GM18505 (cell line): Measurements from ENCODE around the gene EPB41L3.
"Not testable (repeated sequence)": the region's sequence is repeated elsewhere in the genome, so short reads cannot be mapped to it uniquely, and the experiment has no call there.

Experiments used
- ATAC-seq: cut with Tn5 transposase; IDR thresholded peaks from one replicate; pipeline ENCODE4 v1.9.1; 2021; ENCODE audit not compliant: unreplicated experiment
- POLR2A ChIP-seq: IDR thresholded peaks from 4 replicates; pipeline ENCODE4 v1.6.1; 2011; ENCODE audit warnings: borderline replicate concordance; ENCODE audit not compliant: insufficient read depth, insufficient read length; ENCODE audit errors: extremely low read depth

Gene EPB41L3

DNA sequence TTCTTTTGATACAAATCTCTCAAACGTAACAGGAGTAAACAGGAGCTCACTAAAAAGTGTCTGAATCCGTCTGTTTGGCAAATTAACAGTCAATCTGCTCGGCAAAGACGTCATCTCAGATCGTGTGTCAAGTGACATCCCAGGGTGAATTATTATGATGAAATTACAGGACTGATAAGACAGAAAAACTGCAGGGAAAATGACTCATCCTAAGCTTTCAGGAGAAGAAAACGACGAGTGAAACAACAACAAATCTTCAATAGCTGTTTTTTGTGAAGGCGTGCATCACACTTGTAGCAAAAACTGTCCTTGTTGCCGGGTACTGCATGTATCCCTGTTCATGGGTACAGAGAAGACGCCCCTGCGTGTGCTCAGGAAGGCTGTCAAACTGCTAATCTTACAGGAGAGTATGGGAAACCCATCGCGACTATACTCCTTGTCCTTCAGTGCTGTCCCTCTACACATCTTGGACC is 24.9 kb downstream of the EPB41L3 start:
- TF ChIP-seq POLR2A, result no peak

DNA sequence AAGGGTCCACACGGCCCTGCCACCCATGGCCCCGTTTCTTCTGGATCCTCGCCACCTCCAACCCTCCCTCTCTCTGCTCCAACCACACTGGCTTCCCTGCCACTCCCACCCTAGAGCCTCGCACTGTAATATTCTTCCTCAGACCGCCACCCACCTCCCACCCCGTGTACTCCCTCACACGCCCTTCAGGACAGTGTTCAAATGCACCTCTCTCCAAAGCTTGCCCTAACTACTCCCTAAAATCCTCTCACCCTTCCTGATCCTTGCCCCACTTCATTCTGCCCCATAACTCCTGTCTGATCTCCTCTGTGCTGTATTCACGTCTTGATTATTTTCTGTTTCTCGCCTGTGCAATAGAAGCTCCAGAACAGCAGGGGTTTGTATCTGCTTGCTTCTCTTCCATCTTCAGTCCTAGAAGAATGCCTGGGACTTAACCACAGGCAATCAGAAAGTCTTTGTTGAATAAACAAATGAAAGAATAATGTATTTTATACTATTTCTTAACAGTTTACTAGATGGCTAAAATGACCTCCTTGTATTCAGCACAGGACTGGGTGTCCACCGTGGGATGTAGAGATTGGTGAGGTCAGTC is 25.5 kb downstream of the EPB41L3 start:
- ATAC-seq, result no peak
- TF ChIP-seq POLR2A, result no peak

More for the DNA sequence above, 24.9 kb downstream of the EPB41L3 start:
- no peak for ATAC-seq

DNA sequence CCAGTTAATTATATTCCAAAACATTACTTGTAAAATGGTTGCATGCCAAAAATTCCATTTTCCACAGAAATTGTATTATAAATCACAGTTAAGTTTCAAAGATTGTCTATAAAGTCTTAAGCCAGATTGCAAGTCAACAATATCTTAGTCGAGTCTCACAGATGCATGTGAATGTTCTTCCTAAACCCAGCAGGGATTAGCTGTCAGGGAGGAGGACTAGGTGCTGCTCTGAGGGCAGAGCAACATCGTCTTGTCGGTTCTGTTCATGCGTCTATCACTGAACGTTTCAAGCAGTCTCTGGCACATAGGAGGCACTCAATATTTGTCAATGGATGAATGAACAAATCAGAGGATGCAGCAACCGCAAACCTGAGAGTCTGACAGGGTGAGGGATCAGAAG is 27.0 kb downstream of the EPB41L3 start:
- ATAC-seq, result no peak
- no peak for TF ChIP-seq POLR2A

DNA sequence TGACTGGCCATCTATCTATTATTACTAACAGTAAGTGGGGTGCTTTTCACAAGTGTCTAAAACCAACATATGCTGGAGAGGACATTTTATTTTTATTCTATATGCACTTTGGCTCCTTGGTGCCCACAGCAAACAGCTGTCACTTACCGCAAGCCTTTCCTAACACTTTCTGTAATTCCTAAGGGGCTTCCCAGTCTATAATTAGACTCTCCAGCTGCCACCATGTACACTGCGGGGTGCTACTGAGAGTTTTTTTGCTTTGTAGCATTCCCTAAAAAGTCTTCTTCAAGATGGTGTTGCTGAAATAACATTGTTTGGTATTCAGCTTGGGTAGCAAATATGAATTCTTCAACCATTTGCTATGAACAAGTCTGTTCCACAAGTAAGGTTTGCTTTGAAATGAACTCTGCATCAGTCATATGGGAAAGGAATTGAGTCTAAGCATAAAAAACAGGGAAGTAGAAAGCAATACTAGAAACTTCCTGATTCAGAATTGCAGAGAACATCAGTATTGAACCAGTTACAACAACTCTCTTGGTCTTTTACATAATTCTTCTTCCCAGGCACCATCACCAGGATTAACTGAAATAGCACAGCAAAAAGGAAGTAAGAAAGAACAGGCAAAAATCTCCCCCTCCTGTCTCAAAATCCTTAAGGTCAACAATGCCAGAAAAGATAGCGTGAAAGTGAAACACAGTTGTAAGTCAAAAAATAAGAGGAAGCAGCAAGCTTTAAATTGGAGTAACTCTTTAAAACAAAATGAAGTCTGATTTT is 28.6 kb downstream of the EPB41L3 start:
- no peak for TF ChIP-seq POLR2A
- ATAC-seq, result no peak

DNA sequence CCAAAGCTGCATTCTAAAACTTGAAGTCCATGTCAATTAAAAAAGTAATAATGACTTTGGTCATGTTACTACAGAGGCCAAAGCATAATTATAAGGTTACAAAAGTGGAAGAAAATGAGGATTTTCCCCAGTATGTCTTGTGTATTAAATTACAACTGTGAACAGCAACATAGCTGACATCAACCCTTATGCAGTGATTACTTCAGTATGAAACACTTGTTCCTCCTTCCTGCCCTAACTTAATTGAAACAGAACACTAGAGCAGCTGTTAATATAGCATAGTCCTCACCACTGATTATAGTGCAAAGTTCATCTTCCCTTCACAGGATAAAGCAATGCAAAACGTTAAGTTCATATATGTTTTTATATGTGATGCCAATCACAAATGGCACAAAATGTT is 29.9 kb downstream of the EPB41L3 start:
- ATAC-seq, result no peak
- no peak for TF ChIP-seq POLR2A

DNA sequence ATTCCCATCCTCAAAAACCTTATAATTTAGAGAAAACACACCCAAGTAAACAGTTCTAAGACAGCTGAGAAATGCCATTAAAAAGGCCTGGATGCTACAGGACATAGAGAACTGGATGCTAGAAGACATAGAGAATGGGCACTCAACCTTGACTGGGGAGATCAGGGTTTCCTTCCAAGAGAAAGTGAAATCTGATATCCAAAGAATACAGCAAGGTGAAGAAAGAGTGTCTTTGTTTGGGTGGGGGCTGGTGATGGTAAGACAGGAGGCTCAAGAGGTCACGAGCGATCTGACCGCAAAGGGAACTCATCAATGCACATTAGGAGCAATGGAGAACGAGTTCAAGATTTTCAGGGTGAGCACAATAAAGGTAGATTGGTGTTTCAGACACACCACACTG is 31.6 kb downstream of the EPB41L3 start:
- no peak for TF ChIP-seq POLR2A
- no peak for ATAC-seq

DNA sequence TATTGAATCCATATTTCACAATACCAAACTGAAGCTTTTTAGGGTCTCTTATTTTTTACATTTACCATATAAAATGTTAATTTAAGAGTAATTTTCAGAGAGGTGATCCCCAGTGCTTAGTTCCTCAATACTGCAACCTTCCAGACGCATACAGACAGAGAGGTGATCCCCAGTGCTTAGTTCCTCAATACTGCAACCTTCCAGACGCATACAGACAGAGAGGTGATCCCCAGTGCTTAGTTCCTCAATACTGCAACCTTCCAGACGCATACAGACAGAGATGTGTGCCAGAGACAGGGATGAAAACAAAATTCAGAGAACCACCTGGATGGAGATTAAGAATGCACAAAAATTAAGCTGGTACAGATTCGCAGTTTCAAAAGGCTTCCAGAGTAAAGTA is 32.3 kb downstream of the EPB41L3 start:
- ATAC-seq, result not testable (repeated sequence)

DNA sequence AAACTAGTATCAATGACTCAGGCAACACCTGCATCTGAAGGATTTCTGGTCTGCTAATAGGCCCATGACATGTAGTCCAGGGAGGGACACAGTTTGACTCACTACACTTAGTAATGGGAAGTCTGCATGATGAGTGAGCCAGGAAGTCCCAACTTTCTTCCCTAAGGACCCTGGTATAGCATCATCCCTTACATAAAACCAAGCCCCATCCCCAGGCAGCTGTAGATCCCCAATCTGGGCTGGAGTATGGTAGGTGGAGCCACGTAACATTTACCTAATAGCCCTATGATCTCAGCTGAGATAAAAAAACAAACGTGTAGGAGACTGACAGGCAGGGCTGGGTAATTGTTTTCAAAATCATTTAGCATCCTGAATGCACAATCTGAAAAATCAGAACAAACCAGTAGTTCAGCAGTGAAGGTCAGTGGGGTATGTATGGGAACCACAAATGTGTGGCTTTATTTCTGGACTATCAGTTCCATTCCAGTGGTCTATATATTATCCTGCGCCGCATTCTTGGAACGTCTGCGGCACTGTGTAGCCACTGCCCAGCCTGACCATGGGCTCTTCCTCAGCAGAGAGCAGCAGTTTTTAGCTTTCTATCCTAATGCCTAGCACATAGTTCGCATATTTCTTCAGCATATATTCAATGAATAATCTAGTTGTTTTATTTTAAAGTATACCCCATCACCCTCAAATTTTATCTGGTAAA is 33.5 kb downstream of the EPB41L3 start:
- ATAC-seq, result no peak
- TF ChIP-seq POLR2A, result no peak

DNA sequence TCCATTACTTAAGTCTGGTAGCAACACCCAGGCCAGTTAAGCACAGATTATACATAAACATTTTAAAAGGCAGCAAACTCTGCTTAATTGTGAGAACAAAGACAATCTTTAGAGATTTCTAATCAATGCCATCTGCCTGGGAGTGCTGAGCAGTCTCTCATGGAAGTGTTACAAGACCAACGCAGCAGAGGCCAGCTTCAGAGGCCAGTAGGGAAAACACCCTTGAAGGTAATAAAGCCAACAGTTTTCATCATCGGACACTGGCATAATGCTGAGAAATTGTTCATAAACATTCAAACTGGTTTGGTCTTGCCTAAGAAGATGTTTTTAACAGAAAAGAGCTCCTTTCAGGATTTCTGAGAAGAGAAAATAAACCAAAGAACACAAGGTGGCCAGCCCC is 35.0 kb downstream of the EPB41L3 start:
- no peak for TF ChIP-seq POLR2A
- no peak for ATAC-seq

DNA sequence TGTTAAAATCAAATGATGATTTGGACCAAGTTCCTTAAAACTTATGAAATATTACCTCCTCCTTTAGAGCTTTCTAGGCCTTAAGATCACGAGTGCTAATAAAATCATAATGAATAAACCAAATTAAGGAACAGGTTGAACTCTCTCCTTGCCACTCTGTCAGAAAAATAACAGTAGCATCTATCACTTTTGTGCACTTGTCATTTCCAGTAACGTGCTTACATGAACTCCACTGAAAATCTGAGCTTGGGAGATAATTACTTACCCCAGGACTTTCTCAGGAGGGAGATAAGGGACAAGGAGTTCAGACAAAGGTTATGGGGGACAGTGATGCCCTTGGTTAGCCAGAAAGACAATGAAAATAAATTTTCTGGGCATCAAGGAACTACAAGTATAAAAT is 36.0 kb downstream of the EPB41L3 start:
- TF ChIP-seq POLR2A, result no peak
- ATAC-seq, result no peak

DNA sequence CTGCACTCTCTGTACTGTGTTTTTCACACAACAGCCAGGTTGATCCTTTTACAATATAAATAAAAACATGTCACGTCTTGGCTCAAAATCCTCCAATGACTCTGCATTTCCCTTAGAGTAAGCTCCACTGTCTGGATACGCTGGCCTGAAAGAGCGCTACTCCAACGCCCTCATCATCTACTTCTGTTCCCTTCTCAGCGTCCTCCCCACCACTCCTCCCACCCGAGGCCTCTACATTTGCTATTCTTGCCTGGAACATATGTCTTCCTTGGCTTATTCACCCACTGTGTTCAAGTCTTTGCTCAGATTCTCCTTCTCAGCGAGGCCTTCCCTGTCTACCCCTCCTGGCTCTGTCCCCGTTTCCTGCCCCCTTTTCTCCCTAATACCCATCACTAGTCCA is 37.6 kb downstream of the EPB41L3 start:
- no peak for ATAC-seq
- TF ChIP-seq POLR2A, result no peak

DNA sequence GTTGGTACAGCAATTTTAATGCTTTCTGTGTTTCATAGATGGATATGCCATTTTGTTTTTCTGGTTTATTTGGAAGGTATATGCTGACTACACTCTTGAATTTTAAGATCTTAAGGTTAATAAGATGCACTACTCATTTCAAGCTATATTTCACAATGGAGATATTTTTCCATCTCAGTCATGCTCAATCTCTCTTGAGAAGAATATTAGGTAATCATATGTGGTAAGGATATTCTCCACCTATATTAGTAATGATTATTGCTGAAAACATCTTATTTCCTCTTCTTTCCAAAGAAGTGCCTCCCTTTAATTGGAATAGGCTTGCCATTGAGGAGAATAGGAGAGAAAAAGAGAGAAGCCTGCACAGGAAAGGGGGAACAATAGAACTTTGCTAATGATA is 40.1 kb downstream of the EPB41L3 start:
- no peak for ATAC-seq

DNA sequence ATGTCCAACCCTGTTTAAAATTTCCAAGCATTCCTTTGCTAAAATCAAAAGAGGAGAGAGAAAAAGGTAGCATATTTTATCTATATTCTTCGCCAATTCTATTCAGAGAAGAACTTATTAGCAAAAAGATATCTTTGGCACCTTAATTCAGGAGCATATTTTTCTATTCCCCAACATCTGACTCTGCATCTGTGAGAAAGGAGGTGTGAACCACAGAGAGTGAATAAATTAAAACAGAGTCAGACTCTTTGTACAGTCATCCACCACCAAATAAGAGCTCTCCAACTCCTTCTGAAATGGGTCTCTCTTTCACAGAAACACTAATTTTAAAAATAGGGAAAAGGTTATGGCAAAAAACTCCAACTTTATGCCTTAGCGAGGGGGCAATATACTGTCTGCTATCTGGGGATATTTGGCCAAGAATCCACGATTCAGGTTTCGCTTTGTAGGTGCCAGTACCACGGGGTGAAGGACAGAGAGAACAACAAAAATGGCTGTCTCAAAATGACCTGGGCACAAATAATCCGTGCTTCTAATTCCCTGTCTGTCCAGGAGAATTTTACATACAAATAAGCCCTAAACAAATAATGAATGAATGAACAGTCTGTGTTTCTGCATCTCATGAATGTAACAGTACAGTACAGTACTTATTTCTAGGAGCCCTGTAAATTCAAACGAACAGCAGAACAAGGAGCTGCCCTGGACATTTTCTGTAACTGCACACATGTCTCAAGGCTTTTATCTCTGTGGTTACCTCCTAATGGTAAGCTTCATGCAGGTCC is 43.4 kb downstream of the EPB41L3 start:
- no peak for TF ChIP-seq POLR2A
- ATAC-seq, result no peak

More for the DNA sequence above, 40.1 kb downstream of the EPB41L3 start:
- no peak for TF ChIP-seq POLR2A
